Measurements from ENCODE around the gene STAG1. TPM values are rescaled to one million over a fixed set of nuclear protein-coding genes. Genes with fewer than 3 reads are reported as not detected.
"Not testable (repeated sequence)": the region's sequence is repeated elsewhere in the genome, so short reads cannot be mapped to it uniquely, and the experiment has no call there.

Gene STAG1
- 16.3 and 17.9 TPM in 2 replicates for total RNA-seq (2014; rRNA removed; shearing (Covaris generic))
- 8.0 and 9.2 TPM in 2 replicates for polyA plus RNA-seq (2015; cell fraction: cytosol; rRNA removed)
- polyA plus RNA-seq (2015; cell fraction: nucleus; rRNA removed): 8.8 and 10.3 TPM in 2 replicates

DNA sequence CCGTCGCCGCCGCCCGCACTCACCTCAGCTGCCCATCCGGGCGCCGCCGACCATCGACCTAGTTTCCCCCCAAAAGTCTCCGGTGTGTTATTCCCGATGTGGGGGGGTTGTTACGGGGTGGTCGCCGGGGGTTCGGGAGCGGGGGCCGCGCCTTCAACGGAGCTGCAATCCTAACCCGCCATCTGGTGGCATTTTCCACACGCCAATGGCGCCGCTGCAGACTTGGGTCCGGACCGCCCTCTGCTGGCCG lies at the start of gene STAG1:
Gene STAG1, minus strand, starts transcription at position 207 of the 250 bp plus-strand sequence. CDS start 121,480 bp downstream, outside the sequence.
- no peak for DNase-seq (ENCODE audit: low read depth, low spot score)
- in situ Hi-C loops (cut with HindIII; ENCODE audit: low pct_unique_long_range_greater_than_20kb, low sequenced_read_pairs): loop anchor here (25.0 kb wide), 1 partner anchor 260 kb away; no protein-coding TSS in a partner anchor

DNA sequence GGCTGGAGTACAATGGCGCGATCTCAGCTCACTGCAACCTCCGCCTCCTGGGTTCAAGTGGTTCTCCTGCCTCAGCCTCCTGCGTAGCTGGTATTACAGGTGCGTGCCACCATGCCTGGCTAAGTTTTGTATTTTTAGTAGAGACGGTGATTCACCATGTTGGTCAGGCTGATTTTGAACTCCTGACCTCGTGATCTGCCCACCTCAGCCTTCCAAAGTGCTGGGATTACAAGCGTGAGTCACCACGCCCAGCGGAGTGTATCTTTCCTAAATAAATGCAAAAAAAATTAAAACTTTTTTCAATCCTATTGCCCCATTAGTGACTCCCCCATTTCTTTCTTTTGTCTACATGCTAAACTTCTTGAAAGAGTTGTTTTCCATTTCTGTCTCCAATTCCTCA lies 49.0 kb upstream of the STAG1 start:
- DNase-seq (ENCODE audit: low read depth, low spot score); in situ Hi-C loops (cut with HindIII; ENCODE audit: low pct_unique_long_range_greater_than_20kb, low sequenced_read_pairs): not testable (repeated sequence)

DNA sequence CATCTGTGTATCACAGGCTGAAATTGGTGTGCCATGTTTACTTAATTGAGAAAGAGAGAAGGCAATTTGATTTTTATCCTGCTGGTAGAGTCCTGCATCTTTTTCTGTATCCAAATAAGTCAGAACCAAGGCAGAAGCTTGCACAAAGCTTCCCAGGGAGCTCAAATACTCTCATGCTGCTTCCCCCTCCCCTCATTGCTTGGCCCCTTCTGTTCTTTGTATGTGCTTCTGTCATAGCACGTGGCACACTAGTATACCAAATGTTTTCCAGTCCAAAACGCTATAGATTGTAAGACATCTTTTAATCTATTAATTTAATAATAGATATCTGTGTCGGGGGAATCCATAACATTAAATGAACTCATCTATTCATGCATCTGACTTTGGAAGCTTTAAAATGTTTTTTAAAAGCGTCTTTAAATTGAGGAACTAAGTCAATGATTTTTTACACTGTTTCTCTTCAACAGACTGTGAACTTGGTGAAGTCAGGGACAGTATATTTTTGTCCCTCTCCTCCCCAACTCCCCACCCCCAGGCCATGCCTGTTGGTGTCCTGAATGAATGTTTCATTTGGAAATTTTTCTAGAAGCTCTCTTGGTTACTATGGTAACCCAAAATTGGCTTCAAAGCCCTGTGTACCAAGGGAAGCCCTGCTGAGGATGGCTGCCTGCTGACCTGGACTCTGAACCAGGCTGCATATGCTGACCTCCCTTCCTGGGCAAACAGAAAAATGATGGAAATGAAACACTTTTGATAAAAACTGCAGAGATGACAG lies 40.6 kb upstream of the STAG1 start:
- in situ Hi-C loops (cut with HindIII; ENCODE audit: low pct_unique_long_range_greater_than_20kb, low sequenced_read_pairs): no loop called here
- no peak for DNase-seq (ENCODE audit: low read depth, low spot score)

DNA sequence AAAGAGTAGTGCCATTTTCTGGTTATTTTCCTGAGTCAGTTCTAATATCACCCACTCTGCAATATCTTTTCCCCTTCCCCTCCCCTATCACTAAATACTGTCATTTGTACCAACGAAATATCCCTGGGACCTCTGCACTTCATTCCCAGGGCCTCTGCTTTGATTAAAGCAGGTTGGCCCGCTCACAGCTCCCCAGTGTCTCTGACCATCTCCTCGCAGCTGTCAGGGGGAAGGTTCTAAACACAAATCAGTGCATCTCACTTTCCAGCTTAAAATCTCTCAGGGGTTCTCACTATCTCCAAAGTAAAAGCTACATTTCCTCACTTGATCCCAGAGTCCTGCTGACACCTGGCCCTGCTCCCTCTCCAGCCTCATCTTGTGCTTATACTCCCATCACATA lies 38.6 kb upstream of the STAG1 start:
- in situ Hi-C loops (cut with HindIII; ENCODE audit: low pct_unique_long_range_greater_than_20kb, low sequenced_read_pairs): no loop called here
- no peak for DNase-seq (ENCODE audit: low read depth, low spot score)

DNA sequence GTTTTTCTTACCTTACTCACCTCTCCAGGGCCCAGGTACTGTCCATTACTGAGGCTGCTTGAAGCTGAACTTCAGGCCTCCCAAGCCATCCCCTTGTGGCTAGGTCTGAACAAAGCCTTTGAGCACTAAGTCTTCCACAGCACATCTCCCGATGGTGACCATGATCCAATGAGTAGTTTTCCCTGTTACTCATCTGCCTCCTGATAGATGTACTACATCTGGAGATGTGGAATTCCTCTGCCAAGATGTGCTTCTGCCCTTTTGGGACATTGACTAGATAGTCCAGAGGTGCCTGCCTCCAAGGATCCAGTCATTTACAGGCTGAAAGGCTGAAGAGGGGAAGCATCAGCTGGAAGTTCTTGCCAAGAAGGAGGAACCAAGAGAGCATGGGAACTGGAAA lies 37.8 kb upstream of the STAG1 start:
- in situ Hi-C loops (cut with HindIII; ENCODE audit: low pct_unique_long_range_greater_than_20kb, low sequenced_read_pairs): no loop called here
- no peak for DNase-seq (ENCODE audit: low read depth, low spot score)

- in situ Hi-C loops (cut with HindIII; ENCODE audit: low pct_unique_long_range_greater_than_20kb, low sequenced_read_pairs): no loop called here
- no peak for DNase-seq (ENCODE audit: low read depth, low spot score)
These were observed 36.0 kb upstream of the STAG1 start for GRCh38 chr3:136788154-136788553.

- peak; percentile 53 for DNase-seq (ENCODE audit: low read depth, low spot score)
- in situ Hi-C loops (cut with HindIII; ENCODE audit: low pct_unique_long_range_greater_than_20kb, low sequenced_read_pairs): no loop called here
These were observed 35.2 kb upstream of the STAG1 start for GRCh38 chr3:136787349-136787748.

- in situ Hi-C loops (cut with HindIII; ENCODE audit: low pct_unique_long_range_greater_than_20kb, low sequenced_read_pairs): no loop called here
- peak; percentile 16 for DNase-seq (ENCODE audit: low read depth, low spot score)
These were observed 31.6 kb upstream of the STAG1 start for GRCh38 chr3:136783708-136784191.

DNA sequence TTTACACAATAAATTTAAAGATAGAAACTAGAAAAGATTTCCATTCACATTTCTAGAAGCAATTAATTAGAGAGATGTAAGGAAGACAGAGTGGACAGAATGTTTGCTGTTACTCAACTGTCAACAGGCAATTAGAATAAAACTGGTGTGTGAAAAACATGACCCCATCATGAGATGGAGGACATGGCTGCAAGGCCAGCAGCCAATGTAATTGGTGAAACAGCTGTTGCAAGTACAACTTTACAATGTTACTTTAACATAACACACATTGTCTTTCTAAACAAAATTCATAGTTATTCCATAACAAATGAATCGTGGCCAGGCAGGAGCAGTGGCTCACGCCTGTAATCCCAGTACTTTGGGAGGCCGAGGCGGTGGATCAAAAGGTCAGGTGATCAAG lies 28.6 kb upstream of the STAG1 start:
- in situ Hi-C loops (cut with HindIII; ENCODE audit: low pct_unique_long_range_greater_than_20kb, low sequenced_read_pairs): no loop called here
- no peak for DNase-seq (ENCODE audit: low read depth, low spot score)

DNA sequence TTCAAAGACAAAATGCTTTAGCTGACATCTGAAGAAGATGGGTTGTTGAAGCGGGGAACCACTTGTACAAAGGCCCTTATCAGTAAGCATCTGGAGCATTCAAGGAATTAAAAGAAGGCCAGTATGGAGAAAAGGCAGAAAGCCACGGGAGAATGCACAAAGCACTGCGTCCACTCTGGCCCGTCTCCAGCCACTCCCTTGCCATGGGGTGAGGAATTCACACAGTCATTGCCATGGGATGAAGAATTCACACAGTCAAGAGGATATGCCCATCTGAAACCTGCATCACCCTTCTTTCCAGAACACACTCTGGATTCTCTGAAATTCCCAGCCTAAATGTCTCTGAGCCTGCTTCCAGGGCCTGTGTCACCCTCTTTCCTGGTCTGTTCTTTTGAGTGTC lies 26.7 kb upstream of the STAG1 start:
- DNase-seq (ENCODE audit: low read depth, low spot score): no peak

GRCh38 chr3:136772709-136773108 lies 20.5 kb upstream of the STAG1 start:
- DNase-seq (ENCODE audit: low read depth, low spot score): no peak
- in situ Hi-C loops (cut with HindIII; ENCODE audit: low pct_unique_long_range_greater_than_20kb, low sequenced_read_pairs): loop anchor here (25.0 kb wide), 1 partner anchor 240 kb away; no protein-coding TSS in a partner anchor

More for the DNA sequence above, 26.7 kb upstream of the STAG1 start:
- in situ Hi-C loops (cut with HindIII; ENCODE audit: low pct_unique_long_range_greater_than_20kb, low sequenced_read_pairs): no loop called here

- in situ Hi-C loops (cut with HindIII; ENCODE audit: low pct_unique_long_range_greater_than_20kb, low sequenced_read_pairs): loop anchor here (25.0 kb wide), 1 partner anchor 254 kb away; no protein-coding TSS in a partner anchor
- DNase-seq (ENCODE audit: low read depth, low spot score): peak; percentile 54
These were observed 6.3 kb upstream of the STAG1 start for GRCh38 chr3:136758160-136759102.

GRCh38 chr3:136755192-136755591 lies 3.0 kb upstream of the STAG1 start:
- no peak for DNase-seq (ENCODE audit: low read depth, low spot score)
- in situ Hi-C loops (cut with HindIII; ENCODE audit: low pct_unique_long_range_greater_than_20kb, low sequenced_read_pairs): loop anchor here (25.0 kb wide), 1 partner anchor 257 kb away; no protein-coding TSS in a partner anchor

DNA sequence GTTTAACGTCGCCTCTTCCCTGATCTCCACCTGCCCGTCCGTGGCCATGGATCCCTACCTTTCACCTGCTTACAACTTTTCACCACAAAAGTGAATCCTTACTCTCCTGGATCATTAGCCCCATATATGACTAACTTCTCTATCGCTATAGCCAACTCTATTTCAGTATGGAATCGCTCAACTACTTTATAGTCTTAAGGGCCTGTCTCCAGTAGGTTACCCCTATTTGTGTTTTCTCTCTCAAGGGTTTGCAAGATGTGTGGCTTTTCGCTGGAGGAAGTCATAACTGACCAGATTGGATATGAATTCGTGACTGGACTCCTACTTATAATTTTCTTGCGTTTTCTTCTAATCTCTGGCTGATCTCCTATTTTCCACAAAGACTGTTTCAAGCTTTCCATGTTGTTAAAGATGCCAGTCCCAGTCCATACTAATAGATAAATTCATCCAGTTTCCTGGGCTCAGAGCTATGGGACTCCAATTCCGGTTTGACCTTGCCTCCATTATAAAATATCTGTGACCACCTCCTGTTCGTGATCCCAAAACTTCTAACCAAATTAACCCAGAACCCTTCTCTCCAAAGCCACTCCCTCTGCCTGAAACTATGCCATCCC lies 1.3 kb upstream of the STAG1 start:
- in situ Hi-C loops (cut with HindIII; ENCODE audit: low pct_unique_long_range_greater_than_20kb, low sequenced_read_pairs): loop anchor here (25.0 kb wide), 1 partner anchor 259 kb away; no protein-coding TSS in a partner anchor
- DNase-seq (ENCODE audit: low read depth, low spot score): no peak

GRCh38 chr3:136752422-136753325 lies 496 bp upstream of the STAG1 start:
- in situ Hi-C loops (cut with HindIII; ENCODE audit: low pct_unique_long_range_greater_than_20kb, low sequenced_read_pairs): loop anchor here (25.0 kb wide), 1 partner anchor 260 kb away; no protein-coding TSS in a partner anchor
- DNase-seq (ENCODE audit: low read depth, low spot score): peak; percentile 97

- in situ Hi-C loops (cut with HindIII; ENCODE audit: low pct_unique_long_range_greater_than_20kb, low sequenced_read_pairs): loop anchor here (25.0 kb wide), 1 partner anchor 261 kb away; no protein-coding TSS in a partner anchor
- DNase-seq (ENCODE audit: low read depth, low spot score): peak; percentile 81
These were observed 634 bp downstream of the STAG1 start for GRCh38 chr3:136751316-136752171.

All from SK-MEL-5 (cell line).